HCT116 (cell line): ENCODE measurements around the gene FHOD3.

Source experiments
- CEBPB ChIP-seq: IDR thresholded peaks from 2 replicates; pipeline ENCODE4 v1.6.1; 2012; ENCODE audit warnings: low read depth
- EGR1 ChIP-seq: IDR thresholded peaks from 2 replicates; pipeline ENCODE4 v1.6.1; 2012; ENCODE audit warnings: low read depth
- EZH2 ChIP-seq: fragments of 200-600 bp; sonication (generic); IDR thresholded peaks from 2 replicates; pipeline ENCODE4 v1.6.1; 2017; ENCODE audit warnings: antibody characterized with exemption, mixed run types
- FOSL1 ChIP-seq: IDR thresholded peaks from 2 replicates; pipeline ENCODE4 v1.6.1; 2012; ENCODE audit warnings: low read depth
- POLR2A ChIP-seq: IDR thresholded peaks from 2 replicates; pipeline ENCODE4 v1.7.0; 2011; ENCODE audit warnings: borderline replicate concordance; ENCODE audit not compliant: insufficient read depth, insufficient read length; ENCODE audit errors: extremely low read depth
- POLR2AphosphoS5 ChIP-seq: IDR thresholded peaks from 2 replicates; pipeline ENCODE4 v1.6.1; 2011; ENCODE audit warnings: mild to moderate bottlenecking, low read depth, low read length, moderate library complexity
- RAD21 ChIP-seq: IDR thresholded peaks from 2 replicates; pipeline ENCODE4 v1.6.1; 2012; ENCODE audit warnings: low read depth, mild to moderate bottlenecking
- SP1 ChIP-seq: IDR thresholded peaks from 2 replicates; pipeline ENCODE4 v1.6.1; 2012; ENCODE audit warnings: low read depth
- TCF7L2 ChIP-seq: IDR thresholded peaks from 2 replicates; pipeline ENCODE4 v1.7.0; 2011; ENCODE audit warnings: borderline replicate concordance, inconsistent platforms; ENCODE audit not compliant: insufficient read depth, insufficient read length; ENCODE audit errors: extremely low read depth
- ZFX ChIP-seq: fragments of 450-650 bp; IDR thresholded peaks from 2 replicates; pipeline ENCODE4 v1.6.1; 2017
- ZNF274 ChIP-seq: fragments of 200-500 bp; sonication (Bioruptor generic); IDR thresholded peaks from 2 replicates; pipeline ENCODE4 v1.6.1; 2014; ENCODE audit warnings: mild to moderate bottlenecking, low read depth, low read length, inconsistent platforms
- TF ChIP-seq, protein P1 (sequence below), 3 experiments: fragments of 200-600 bp in 1 of 3; sonication (generic) in 1 of 3; IDR thresholded peaks in 2 of 3; conservative IDR thresholded peaks in 1 of 3; 2 replicates each; pipeline ENCODE4 v1.5.1; 2012 to 2017; ENCODE audit warnings: low read depth in 2 of 3, low read length in 2 of 3, antibody characterized with exemption in 1 of 3, borderline replicate concordance in 1 of 3, control low read depth in 1 of 3, mild to moderate bottlenecking in 1 of 3, mixed read lengths in 1 of 3, mixed run types in 1 of 3, moderate library complexity in 1 of 3; ENCODE audit not compliant: insufficient read depth in 1 of 3
- TF ChIP-seq, protein P2 (sequence below): IDR thresholded peaks from 2 replicates; pipeline ENCODE4 v1.6.1; 2012; ENCODE audit warnings: low read depth
- TF ChIP-seq, protein P3 (sequence below): IDR thresholded peaks from 2 replicates; pipeline ENCODE4 v1.6.1; 2011; ENCODE audit warnings: mild to moderate bottlenecking, low read length, moderate library complexity; ENCODE audit not compliant: insufficient replicate concordance; ENCODE audit errors: extremely low read depth

DNA sequence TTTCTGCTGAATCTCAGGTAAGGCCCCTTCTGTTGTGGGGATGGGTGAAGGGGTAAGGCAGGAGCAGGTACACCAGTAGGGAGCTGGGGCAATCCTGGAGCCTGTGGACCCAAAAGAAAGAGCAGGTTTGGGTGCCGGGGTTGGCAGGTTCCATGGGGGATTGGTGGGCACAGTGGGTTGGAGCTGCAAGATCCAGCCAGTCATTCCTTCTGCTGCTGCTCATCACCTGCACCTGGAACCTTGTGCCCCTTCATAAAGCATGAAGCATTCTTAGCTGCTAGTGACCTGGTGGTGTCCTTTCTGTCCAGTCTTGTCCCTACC lies 24.9 kb downstream of the FHOD3 start:
- no peak for TF ChIP-seq TCF7L2
- no peak for TF ChIP-seq FOSL1
- TF ChIP-seq, protein P1, sequence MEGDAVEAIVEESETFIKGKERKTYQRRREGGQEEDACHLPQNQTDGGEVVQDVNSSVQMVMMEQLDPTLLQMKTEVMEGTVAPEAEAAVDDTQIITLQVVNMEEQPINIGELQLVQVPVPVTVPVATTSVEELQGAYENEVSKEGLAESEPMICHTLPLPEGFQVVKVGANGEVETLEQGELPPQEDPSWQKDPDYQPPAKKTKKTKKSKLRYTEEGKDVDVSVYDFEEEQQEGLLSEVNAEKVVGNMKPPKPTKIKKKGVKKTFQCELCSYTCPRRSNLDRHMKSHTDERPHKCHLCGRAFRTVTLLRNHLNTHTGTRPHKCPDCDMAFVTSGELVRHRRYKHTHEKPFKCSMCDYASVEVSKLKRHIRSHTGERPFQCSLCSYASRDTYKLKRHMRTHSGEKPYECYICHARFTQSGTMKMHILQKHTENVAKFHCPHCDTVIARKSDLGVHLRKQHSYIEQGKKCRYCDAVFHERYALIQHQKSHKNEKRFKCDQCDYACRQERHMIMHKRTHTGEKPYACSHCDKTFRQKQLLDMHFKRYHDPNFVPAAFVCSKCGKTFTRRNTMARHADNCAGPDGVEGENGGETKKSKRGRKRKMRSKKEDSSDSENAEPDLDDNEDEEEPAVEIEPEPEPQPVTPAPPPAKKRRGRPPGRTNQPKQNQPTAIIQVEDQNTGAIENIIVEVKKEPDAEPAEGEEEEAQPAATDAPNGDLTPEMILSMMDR (IDR thresholded peaks at IDR 0.05 in 2 of 3, conservative IDR thresholded peaks at IDR 0.05 in 1 of 3; ENCODE audit: borderline replicate concordance in 1 of 3, insufficient read depth in 1 of 3, low read depth in 2 of 3, low read length in 2 of 3) = no peak
- TF ChIP-seq POLR2AphosphoS5 = no peak
- TF ChIP-seq EGR1 = no peak
- no peak for TF ChIP-seq ZFX
- TF ChIP-seq ZNF274 = no peak
- TF ChIP-seq EZH2 = no peak
- TF ChIP-seq POLR2A = no peak
- no peak for TF ChIP-seq RAD21
- TF ChIP-seq, protein P2, sequence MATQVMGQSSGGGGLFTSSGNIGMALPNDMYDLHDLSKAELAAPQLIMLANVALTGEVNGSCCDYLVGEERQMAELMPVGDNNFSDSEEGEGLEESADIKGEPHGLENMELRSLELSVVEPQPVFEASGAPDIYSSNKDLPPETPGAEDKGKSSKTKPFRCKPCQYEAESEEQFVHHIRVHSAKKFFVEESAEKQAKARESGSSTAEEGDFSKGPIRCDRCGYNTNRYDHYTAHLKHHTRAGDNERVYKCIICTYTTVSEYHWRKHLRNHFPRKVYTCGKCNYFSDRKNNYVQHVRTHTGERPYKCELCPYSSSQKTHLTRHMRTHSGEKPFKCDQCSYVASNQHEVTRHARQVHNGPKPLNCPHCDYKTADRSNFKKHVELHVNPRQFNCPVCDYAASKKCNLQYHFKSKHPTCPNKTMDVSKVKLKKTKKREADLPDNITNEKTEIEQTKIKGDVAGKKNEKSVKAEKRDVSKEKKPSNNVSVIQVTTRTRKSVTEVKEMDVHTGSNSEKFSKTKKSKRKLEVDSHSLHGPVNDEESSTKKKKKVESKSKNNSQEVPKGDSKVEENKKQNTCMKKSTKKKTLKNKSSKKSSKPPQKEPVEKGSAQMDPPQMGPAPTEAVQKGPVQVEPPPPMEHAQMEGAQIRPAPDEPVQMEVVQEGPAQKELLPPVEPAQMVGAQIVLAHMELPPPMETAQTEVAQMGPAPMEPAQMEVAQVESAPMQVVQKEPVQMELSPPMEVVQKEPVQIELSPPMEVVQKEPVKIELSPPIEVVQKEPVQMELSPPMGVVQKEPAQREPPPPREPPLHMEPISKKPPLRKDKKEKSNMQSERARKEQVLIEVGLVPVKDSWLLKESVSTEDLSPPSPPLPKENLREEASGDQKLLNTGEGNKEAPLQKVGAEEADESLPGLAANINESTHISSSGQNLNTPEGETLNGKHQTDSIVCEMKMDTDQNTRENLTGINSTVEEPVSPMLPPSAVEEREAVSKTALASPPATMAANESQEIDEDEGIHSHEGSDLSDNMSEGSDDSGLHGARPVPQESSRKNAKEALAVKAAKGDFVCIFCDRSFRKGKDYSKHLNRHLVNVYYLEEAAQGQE = no peak
- no peak for TF ChIP-seq SP1
- no peak for TF ChIP-seq CEBPB
- TF ChIP-seq, protein P3, sequence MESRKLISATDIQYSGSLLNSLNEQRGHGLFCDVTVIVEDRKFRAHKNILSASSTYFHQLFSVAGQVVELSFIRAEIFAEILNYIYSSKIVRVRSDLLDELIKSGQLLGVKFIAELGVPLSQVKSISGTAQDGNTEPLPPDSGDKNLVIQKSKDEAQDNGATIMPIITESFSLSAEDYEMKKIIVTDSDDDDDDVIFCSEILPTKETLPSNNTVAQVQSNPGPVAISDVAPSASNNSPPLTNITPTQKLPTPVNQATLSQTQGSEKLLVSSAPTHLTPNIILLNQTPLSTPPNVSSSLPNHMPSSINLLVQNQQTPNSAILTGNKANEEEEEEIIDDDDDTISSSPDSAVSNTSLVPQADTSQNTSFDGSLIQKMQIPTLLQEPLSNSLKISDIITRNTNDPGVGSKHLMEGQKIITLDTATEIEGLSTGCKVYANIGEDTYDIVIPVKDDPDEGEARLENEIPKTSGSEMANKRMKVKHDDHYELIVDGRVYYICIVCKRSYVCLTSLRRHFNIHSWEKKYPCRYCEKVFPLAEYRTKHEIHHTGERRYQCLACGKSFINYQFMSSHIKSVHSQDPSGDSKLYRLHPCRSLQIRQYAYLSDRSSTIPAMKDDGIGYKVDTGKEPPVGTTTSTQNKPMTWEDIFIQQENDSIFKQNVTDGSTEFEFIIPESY = no peak
